RWPE1 (cell line): Measurements from ENCODE around the gene SLX4.

Experiments
- CTCF ChIA-PET: fragments of 350-600 bp; sonication (Branson Sonifier 250); formaldehyde crosslinking; extraction: SDS; loops from one replicate; lab custom pipeline; 2021; lab: Yijun Ruan, JAX
- POLR2A ChIA-PET: fragments of 400-600 bp; formaldehyde crosslinking; extraction: SDS; loops from one replicate; lab custom pipeline; 2020; ENCODE audit warnings: antibody characterized with exemption; ENCODE audit not compliant: low non-redundant PET; lab: Yijun Ruan, JAX
- DNase-seq: peaks from one replicate; pipeline ENCODE4 v3.0.0; 2012; ENCODE audit warnings: low spot score
- H3K27ac ChIP-seq: fragments of 450-650 bp; 2 replicates; pipeline ENCODE4 v1.5.1; 2017
- TF ChIP-seq, protein P1 (sequence below): fragments of 450-650 bp; conservative IDR thresholded peaks from 2 replicates; pipeline ENCODE4 v1.5.1; 2017; ENCODE audit warnings: low read depth, mild to moderate bottlenecking

Gene SLX4

DNA sequence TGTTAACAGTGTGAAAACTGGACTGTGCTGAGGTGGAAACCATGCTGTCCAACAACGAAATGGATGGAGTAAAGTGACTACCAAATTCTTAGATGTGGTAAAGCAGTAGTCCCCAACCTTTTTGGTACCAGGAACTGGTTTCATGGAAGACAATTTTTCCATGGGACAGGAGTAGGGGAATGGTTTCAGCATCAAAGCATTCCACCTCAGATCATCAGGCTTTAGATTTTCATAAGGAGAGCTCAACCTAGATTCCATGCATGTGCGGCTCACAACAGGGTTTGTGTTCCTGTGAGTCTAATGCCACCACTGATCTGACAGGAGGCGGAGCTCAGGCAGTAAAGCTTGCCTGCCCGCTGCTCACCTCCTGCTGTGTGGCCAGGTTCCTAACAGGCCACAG lies 11.5 kb downstream of the SLX4 start:
- POLR2A ChIA-PET: no interaction called here

DNA sequence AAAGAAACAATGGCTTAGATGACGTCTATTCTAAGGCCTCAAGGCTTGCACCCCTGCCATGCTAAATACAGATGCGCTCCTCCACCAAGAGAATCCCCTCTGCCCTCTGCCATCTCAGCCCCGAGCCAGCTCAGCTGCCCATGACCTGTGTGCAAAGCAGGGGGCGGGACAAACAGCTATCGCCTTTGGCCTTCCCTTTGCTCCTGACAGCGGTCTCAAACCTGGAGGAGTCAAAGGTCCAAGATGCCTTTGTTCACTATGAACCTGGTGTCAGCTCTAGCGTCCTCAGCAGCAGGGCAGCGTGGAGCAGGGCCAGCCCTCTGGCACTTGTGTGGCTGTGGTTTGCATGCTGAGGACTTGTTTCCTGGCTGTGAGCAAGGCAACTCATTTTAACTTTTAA lies 12.3 kb downstream of the SLX4 start:
- POLR2A ChIA-PET: no interaction called here
- no peak overlapping the region for H3K27ac ChIP-seq
- no peak for DNase-seq
- TF ChIP-seq, protein P1, sequence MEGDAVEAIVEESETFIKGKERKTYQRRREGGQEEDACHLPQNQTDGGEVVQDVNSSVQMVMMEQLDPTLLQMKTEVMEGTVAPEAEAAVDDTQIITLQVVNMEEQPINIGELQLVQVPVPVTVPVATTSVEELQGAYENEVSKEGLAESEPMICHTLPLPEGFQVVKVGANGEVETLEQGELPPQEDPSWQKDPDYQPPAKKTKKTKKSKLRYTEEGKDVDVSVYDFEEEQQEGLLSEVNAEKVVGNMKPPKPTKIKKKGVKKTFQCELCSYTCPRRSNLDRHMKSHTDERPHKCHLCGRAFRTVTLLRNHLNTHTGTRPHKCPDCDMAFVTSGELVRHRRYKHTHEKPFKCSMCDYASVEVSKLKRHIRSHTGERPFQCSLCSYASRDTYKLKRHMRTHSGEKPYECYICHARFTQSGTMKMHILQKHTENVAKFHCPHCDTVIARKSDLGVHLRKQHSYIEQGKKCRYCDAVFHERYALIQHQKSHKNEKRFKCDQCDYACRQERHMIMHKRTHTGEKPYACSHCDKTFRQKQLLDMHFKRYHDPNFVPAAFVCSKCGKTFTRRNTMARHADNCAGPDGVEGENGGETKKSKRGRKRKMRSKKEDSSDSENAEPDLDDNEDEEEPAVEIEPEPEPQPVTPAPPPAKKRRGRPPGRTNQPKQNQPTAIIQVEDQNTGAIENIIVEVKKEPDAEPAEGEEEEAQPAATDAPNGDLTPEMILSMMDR: no peak
- CTCF ChIA-PET: interaction anchor here (0.6 to 0.8 kb wide), 2 partner anchors 12 to 50 kb away, joined by 3 to 4 read pairs; no protein-coding TSS in a partner anchor

More for the DNA sequence above, 11.5 kb downstream of the SLX4 start:
- TF ChIP-seq, protein P1: no peak
- CTCF ChIA-PET: interaction anchor here (0.8 kb wide), 1 partner anchor 51 kb away, joined by 4 read pairs; no protein-coding TSS in a partner anchor
- no peak for DNase-seq
- no peak overlapping the region for H3K27ac ChIP-seq

DNA sequence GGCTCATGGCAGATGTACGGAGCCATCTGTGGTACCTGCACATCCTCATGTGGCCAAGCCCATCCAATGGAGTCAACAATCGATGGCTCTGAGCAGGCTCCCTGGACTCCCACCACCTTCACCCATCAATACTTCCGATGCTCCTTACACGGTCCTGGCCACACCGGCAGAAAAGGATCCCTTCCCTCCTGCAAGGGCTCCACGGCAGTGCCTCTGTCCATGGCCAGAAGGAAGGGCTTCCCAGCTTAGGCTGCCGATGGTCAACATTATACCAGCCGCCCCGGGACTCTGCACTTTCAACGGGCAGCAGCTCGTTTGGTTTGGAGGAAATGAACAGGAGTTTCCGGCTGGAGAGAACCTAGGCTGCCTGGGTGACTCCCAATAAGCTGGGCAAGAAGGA lies 13.2 kb downstream of the SLX4 start:
- CTCF ChIA-PET: no interaction called here
- POLR2A ChIA-PET: no interaction called here
- TF ChIP-seq, protein P1: no peak
- no peak overlapping the region for H3K27ac ChIP-seq
- no peak for DNase-seq

DNA sequence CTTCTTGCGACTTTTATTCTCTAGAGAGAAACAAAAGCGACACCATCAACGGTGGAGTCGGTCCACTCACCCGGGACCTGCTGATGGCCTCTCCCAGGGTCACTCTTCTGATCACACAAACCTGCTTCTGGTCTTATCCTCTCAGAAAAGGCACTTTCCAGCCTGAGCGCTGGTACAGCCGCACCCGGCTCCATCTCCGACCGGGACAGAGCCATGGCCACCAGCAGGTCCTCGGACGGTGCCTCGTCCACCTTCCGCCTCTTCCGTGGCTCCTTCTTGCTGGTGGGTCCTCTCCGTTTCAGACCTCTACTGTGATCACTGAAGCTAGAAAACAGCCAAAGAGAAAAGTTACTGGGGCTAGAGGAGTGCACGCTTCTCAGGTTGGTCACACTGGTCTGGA lies 13.7 kb downstream of the SLX4 start:
- ChIA-PET CTCF (no interaction called here), POLR2A (no interaction called here)
- H3K27ac ChIP-seq: no peak overlapping the region
- no peak for DNase-seq
- TF ChIP-seq, protein P1: no peak

DNA sequence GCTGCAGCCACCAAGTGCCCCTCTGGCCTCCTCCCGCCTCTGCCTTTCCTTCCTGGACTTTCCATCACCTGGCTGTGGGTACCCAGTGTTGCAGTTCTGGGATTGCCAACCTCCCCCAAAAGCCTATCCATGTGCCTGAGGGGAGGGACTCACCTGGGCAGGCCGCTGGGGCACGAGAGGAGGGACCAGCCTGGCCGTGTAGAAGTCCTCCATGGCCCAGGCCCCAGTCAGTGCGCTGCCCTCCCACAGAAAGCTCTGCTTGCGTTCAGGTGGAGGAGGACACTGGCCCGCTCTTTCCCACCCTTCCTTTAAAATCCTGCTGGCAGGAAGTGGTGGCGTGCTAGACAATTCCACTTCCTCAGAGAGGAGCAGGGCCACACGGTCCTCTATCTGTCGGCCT lies 14.2 kb downstream of the SLX4 start:
- ChIA-PET POLR2A (no interaction called here), CTCF (no interaction called here)
- no peak overlapping the region for H3K27ac ChIP-seq
- no peak for DNase-seq
- TF ChIP-seq, protein P1: no peak

DNA sequence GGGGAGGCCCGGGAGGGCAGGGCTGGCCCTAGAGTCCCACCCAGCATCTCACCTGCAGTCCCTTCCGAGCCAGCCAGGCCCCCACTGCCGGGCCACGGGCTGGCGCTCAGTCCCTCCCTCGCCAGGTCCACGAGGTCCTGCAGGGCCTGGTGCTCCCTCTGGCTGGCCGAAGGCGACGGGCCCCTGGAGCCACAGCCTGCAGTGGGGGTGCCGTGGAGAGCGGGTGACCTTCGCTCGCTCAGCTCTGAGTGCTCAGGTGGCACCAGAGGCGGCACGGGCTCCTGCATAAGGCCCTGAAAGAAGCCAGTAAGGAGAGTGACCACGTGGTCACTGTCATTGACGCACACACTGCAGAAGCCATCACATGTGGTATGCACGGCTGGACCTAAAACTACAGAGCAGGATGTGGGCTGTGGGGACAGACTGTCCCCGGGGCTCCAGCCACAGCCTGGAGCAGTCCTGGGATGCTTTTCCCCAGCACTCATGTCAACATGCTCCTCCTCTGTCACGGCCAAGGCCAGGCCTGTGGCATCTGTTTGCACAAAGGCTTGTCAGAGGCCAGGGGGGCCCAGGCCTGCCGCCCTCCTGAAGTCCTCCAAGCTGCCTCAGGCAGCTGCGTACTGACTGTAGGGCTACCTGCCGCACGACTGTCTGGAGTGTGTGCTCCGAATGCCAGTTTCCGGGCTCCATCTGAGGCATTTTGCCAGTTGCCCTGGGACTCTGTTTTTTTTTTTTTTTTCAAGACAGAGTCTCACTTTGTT lies 15.1 kb downstream of the SLX4 start:
- DNase-seq: no peak
- no peak overlapping the region for H3K27ac ChIP-seq
- TF ChIP-seq, protein P1: no peak
- ChIA-PET CTCF (no interaction called here), POLR2A (no interaction called here)
